ENCODE measurements around the gene SHISAL1. TPM values are rescaled to one million over a fixed set of nuclear protein-coding genes. Genes with fewer than 3 reads are reported as not detected.

The SHISAL1 gene
- total RNA-seq, 1 experiment from 2014 or later = 1.6 TPM

- ChIA-PET POLR2A (no interaction called here), CTCF (no interaction called here)
- no TSS peak for BruUV-seq (replicated peaks)
- H3K36me3 Mint-ChIP-seq (ENCODE audit: insufficient read depth, unreplicated experiment) = no peaks in the 10 kb centered on the region
- H3K4me1 Mint-ChIP-seq (ENCODE audit: insufficient read depth, unreplicated experiment) = no peaks in the 10 kb centered on the region
- peaks cover 13% of the 10 kb centered on the region for H3K27me3 Mint-ChIP-seq (ENCODE audit: insufficient read depth, unreplicated experiment)
- H3K27ac Mint-ChIP-seq (ENCODE audit: low read depth, unreplicated experiment) = no peak overlapping the region
- DNase-seq (ENCODE audit: unreplicated experiment) = no peak
- TF ChIP-seq CTCF (IDR thresholded peaks at IDR 0.05; ENCODE audit: unreplicated experiment) = no peak
- H3K4me3 Mint-ChIP-seq (ENCODE audit: unreplicated experiment) = no peak overlapping the region
- H3K9me3 Mint-ChIP-seq (ENCODE audit: unreplicated experiment) = no peaks in the 10 kb centered on the region
- intact Hi-C loops (cut with micrococcal nuclease) = no loop called here
Observed at GRCh38 chr22:44277386-44278135, 35.2 kb downstream of the SHISAL1 start.

- TF ChIP-seq CTCF (IDR thresholded peaks at IDR 0.05; ENCODE audit: unreplicated experiment) = no peak
- CTCF ChIA-PET = no interaction called here
- DNase-seq (ENCODE audit: unreplicated experiment) = no peak
- no TSS peak for BruUV-seq (replicated peaks)
- Mint-ChIP-seq H3K9me3 (ENCODE audit: unreplicated experiment) (no peaks in the 10 kb centered on the region), H3K27me3 (ENCODE audit: insufficient read depth, unreplicated experiment) (peaks cover 13% of the 10 kb centered on the region), H3K27ac (ENCODE audit: low read depth, unreplicated experiment) (no peak overlapping the region), H3K4me3 (ENCODE audit: unreplicated experiment) (no peak overlapping the region), H3K4me1 (ENCODE audit: insufficient read depth, unreplicated experiment) (no peaks in the 10 kb centered on the region), H3K36me3 (ENCODE audit: insufficient read depth, unreplicated experiment) (no peaks in the 10 kb centered on the region)
- intact Hi-C loops (cut with micrococcal nuclease) = no loop called here
- POLR2A ChIA-PET = no interaction called here
Observed at GRCh38 chr22:44276706-44277356, 35.9 kb downstream of the SHISAL1 start.

- no peak for TF ChIP-seq CTCF (IDR thresholded peaks at IDR 0.05; ENCODE audit: unreplicated experiment)
- Mint-ChIP-seq H3K27ac (ENCODE audit: low read depth, unreplicated experiment) (no peak overlapping the region), H3K36me3 (ENCODE audit: insufficient read depth, unreplicated experiment) (no peaks in the 10 kb centered on the region), H3K27me3 (ENCODE audit: insufficient read depth, unreplicated experiment) (peaks cover 13% of the 10 kb centered on the region), H3K9me3 (ENCODE audit: unreplicated experiment) (no peaks in the 10 kb centered on the region), H3K4me1 (ENCODE audit: insufficient read depth, unreplicated experiment) (no peaks in the 10 kb centered on the region), H3K4me3 (ENCODE audit: unreplicated experiment) (no peak overlapping the region)
- ChIA-PET CTCF (no interaction called here), POLR2A (no interaction called here)
- DNase-seq (ENCODE audit: unreplicated experiment) = no peak
- BruUV-seq (replicated peaks) = no TSS peak
- intact Hi-C loops (cut with micrococcal nuclease) = no loop called here
Observed at GRCh38 chr22:44276041-44276440, 36.7 kb downstream of the SHISAL1 start.

- BruUV-seq (replicated peaks) = no TSS peak
- no peaks in the 10 kb centered on the region for H3K9me3 Mint-ChIP-seq (ENCODE audit: unreplicated experiment)
- POLR2A ChIA-PET = no interaction called here
- H3K4me1 Mint-ChIP-seq (ENCODE audit: insufficient read depth, unreplicated experiment) = no peaks in the 10 kb centered on the region
- no peaks in the 10 kb centered on the region for H3K36me3 Mint-ChIP-seq (ENCODE audit: insufficient read depth, unreplicated experiment)
- no peak overlapping the region for H3K4me3 Mint-ChIP-seq (ENCODE audit: unreplicated experiment)
- peaks cover 13% of the 10 kb centered on the region for H3K27me3 Mint-ChIP-seq (ENCODE audit: insufficient read depth, unreplicated experiment)
- TF ChIP-seq CTCF (IDR thresholded peaks at IDR 0.05; ENCODE audit: unreplicated experiment) = no peak
- DNase-seq (ENCODE audit: unreplicated experiment) = no peak
- H3K27ac Mint-ChIP-seq (ENCODE audit: low read depth, unreplicated experiment) = no peak overlapping the region
- intact Hi-C loops (cut with micrococcal nuclease) = no loop called here
- CTCF ChIA-PET = no interaction called here
Observed at GRCh38 chr22:44275631-44275995, 37.1 kb downstream of the SHISAL1 start.
